Measurements from ENCODE around the gene AXL.
"Not testable (repeated sequence)": the region's sequence is repeated elsewhere in the genome, so short reads cannot be mapped to it uniquely, and the experiment has no call there.

AXL gene

GRCh38 chr19:41206926-41207750 is 11.9 kb upstream of the AXL start:
- no peak for DNase-seq (ENCODE audit: low read depth)

DNA sequence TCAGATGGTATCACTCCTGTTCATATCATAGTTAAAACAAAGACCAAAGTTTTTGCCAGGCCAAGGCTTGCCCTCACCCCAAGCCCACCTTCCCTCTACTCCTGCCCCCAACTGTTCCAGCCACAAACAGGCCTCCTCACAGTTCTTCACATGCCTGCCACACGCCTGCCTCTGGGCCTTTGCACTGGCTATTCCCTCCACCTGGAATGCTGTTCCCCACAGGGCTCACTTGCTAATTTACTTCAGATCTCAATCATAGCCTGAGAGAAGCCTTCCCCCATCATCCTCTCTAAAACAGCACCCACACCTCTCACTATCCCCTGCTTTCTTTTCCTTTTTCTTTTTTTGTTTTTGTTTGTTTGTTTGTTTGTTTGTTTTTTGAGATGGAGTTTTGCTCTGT is 4.9 kb upstream of the AXL start:
- no peak for DNase-seq (ENCODE audit: low read depth)

DNA sequence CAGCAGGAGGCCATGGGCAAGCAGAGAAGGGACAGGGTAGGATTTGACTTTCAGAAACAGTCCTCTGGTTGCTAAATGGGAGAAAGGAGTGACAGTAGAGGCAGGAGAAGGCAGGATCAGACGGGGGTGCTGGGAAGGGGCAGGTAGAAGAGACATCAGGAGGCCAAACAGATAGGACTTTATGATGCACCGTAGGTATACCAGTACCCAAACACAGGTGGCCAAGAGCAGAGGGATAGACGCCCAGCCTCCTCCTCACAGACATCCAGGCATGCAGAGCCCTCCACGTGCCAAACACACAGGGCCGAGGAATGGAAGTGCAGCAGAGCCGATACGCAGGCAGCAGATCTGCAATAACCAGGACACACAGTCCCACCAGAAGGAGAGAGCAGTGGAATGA is 1.3 kb upstream of the AXL start:
- no peak for DNase-seq (ENCODE audit: low read depth)

DNA sequence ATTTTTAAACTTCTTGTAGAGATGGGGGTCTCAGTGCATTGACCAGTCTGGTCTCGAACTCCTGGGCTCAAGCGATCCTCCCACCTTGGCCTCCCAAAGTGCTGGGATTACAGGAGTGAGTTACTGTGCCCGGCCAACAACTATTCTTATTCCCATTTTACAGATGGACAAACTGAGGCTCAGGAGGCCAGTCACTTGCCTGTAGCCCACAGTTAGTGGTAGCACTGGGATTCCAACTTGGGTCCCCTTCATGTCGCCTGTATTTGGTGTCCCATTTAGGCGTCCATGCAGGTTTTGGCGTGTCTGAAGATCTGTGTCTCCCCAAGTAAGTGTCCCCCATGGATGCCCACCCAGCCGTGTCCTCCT is 791 bp upstream of the AXL start:
- DNase-seq (ENCODE audit: low read depth), result no peak

GRCh38 chr19:41219924-41220567 is 1.0 kb downstream of the AXL start:
- DNase-seq (ENCODE audit: low read depth), result no peak

DNA sequence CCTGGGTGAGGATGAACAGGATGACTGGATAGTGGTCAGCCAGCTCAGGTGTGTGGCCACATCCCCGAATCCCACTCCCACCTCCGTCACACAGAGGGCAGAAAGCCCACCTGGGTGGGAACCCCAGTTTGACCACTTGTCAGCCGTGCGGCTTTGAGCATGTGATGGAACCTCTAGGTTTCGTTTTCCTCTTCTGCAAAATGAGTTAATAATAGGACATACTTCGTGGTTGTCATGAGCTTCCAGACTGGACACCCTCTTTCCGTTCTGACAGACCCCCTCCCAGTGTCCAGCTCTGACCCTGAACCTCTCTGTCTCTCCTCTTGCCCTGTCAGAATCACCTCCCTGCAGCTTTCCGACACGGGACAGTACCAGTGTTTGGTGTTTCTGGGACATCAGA is 1.8 kb downstream of the AXL start:
- no peak for DNase-seq (ENCODE audit: low read depth)

DNA sequence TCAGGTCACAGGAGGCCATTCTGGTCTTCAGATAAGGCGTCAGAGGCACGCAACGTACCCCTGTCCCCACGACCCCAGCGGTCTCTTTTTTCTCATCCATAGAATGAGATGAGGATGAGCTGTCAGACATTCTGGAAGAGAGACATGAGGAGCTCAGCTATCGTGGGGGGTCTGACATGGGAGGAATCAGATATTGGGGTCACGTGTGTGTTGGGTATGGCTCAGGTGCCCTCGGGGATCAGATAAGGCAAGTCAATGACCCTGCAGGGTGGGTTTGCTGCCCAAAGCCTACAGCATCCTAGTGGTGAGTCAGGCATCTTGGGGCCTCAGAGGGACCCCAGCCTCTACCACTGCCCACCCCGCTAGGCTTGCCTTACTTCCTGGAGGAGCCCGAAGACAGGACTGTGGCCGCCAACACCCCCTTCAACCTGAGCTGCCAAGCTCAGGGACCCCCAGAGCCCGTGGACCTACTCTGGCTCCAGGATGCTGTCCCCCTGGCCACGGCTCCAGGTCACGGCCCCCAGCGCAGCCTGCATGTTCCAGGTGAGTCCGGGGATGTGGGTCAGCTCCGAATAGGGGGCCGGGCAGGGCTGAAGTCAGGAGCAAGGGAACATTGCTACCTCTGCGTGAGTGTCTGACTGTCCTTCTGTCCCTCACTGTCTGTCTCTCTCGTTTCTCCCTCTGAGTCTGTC is 2.6 kb downstream of the AXL start:
- no peak for DNase-seq (ENCODE audit: low read depth)

GRCh38 chr19:41222240-41222639 is 3.2 kb downstream of the AXL start:
- DNase-seq (ENCODE audit: low read depth), result no peak

DNA sequence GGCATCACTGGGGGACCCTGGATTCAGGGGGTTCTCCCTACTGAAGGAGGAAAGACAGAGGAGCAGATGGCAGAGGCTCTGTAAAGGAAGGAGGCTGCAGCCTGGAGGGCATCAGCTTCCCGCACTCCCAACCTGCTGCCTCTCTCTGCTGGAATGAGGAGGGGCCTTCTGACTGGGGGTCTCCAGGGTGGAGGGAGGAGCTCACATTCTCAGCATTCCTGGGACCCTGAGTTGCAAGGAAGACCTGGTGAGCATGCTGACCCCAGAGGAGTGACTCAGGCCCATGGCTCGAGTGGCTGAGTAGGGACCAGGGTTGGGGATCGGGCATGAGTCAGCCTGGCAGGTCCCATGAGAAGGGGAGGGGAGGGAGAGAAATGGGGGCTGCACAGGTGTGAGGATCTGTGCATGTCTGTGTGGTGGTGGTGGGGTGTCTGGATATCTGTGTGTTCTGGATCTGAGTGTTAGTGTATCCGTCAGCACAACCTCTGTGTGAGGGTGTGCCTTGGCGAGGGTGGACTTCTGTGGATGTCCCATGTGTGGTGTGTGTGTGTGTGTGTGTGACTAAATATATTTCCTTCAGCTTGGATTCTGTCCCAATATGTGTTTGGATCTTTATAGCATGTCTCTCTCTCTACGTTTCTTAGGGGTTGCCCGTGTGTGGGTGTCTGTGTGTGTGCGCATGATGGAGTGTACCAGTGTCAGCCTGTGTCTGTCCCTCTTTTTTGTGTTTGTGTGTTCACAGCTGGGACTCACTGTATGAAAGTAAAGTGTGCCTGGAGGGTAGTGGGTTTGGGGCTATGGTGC is 4.6 kb downstream of the AXL start:
- no peak for DNase-seq (ENCODE audit: low read depth)

DNA sequence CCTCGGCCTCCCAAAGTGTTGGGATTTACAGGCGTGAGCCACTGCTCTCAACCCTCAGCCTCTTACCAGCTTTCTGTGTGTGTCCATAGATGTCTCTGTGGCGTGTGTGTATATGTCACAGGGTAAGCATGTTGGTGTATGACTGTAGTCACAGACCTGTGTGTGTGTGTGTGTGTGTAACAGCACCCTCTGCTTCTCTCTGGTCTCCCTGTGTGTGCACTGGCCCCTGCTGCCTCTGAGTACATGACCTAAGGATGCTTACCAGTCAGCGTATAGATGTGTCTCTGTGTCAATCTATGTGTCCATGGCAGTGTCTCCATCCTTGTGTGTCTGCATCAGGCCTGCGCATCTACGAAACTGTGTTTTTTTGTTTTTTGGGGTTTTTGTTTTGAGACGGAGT is 5.6 kb downstream of the AXL start:
- DNase-seq (ENCODE audit: low read depth), result no peak

DNA sequence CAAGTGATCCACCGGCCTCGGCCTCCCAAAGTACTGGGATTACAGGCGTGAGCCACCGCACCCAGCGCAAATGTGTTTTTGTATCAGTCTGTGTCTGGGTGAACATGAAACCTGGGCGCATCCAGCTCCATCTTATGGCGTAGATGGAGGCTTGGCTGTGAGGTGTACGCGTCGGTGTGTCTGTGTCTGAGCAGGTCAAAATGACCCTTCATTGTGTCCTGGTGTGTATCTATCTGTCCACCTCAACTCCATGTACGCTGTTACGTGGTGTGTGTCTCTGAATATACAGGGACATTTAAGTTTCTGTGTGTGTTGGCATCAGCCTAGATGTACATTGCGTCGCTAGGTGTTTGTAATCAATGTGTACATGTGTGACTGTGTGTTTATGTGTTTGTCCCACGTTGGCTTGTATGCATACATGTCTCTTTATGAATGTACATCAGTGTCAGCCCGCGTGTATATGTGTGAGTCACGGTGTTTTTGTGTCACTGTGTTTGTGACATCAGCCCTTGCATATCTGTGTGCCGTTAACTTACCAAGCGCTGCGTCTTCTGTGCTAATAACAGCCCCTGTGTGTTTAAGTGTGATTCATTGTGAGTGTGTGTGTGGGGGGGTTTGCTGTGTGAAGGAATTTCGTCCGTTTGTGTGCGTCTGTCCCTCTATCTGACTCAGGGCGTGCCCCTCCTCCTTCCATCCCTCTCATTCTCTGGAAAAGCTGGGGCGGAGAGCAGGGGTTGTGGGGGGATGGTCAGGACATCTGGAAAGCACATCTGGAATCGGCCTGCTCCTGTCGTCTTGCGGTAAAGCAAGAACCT is 6.4 kb downstream of the AXL start:
- DNase-seq (ENCODE audit: low read depth), result no peak

- no peak for DNase-seq (ENCODE audit: low read depth)
Measured at GRCh38 chr19:41226053-41226873, 7.2 kb downstream of the AXL start.

- no peak for DNase-seq (ENCODE audit: low read depth)
Measured at GRCh38 chr19:41226874-41227390, 7.9 kb downstream of the AXL start.

- no peak for DNase-seq (ENCODE audit: low read depth)
Measured at GRCh38 chr19:41228486-41228885, 9.5 kb downstream of the AXL start.

- DNase-seq (ENCODE audit: low read depth), result not testable (repeated sequence)
Measured at GRCh38 chr19:41229338-41229737, 10.3 kb downstream of the AXL start.

- no peak for DNase-seq (ENCODE audit: low read depth)
Measured at GRCh38 chr19:41230067-41230857, 11.2 kb downstream of the AXL start.

GRCh38 chr19:41232686-41233085 is 13.7 kb downstream of the AXL start:
- no peak for DNase-seq (ENCODE audit: low read depth)

GRCh38 chr19:41233748-41234240 is 14.8 kb downstream of the AXL start:
- no peak for DNase-seq (ENCODE audit: low read depth)

- no peak for DNase-seq (ENCODE audit: low read depth)
Measured at GRCh38 chr19:41234512-41235168, 15.6 kb downstream of the AXL start.

Data from T-helper 22 cell (primary cell).